Activated CD4-positive, alpha-beta T cell treated with anti-CD3 and anti-CD28 coated beads, Interleukin-2, amount 50 U/mL, for 1 hour (primary cell): ENCODE measurements around the gene TPD52L2.

Source experiments
- DNase-seq: peaks from one replicate; pipeline ENCODE4 v3.0.0-alpha.2; 2020

The TPD52L2 gene

GRCh38 chr20:63937596-63937995 is 72.5 kb downstream of the TPD52L2 start:
- DNase-seq = no peak

GRCh38 chr20:63939061-63939935 is 74.2 kb downstream of the TPD52L2 start:
- DNase-seq = no peak

GRCh38 chr20:63940071-63940471 is 75.0 kb downstream of the TPD52L2 start:
- DNase-seq = no peak

GRCh38 chr20:63940472-63941266 is 75.6 kb downstream of the TPD52L2 start:
- DNase-seq = no peak
